ENCODE data around the gene RGL1. TPM values are rescaled to one million over a fixed set of nuclear protein-coding genes. Genes with fewer than 3 reads are reported as not detected.

RGL1 gene
- total RNA-seq, 4 donors from 2014 or later: 9.3 to 36.3 (median 16.3) TPM

DNA sequence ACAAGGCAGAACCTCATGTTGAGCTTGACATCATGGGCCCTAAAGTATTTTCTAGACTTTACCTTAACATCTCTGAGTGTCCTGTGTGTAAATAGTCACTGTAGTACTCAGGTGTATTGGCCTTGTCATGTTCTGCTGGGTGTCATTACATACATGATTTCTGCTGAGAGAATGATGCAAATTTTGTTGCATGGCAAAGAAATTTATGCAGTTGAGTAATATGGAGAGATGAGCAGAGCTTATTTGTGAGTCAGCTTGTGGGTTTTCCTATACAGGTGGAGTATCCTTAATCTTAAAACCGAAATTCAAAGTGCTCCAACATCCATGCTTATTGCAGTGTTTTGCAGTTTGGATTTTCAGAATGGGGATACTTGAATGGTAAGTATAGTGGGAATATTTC, 36.6 kb downstream of the RGL1 start:
- H3K9me3 ChIP-seq: no peaks in the 10 kb centered on the region
- H3K4me1 ChIP-seq: peaks cover 0 to 10% of the 10 kb centered on the region in 2 donors
- no peak for DNase-seq
- intact Hi-C loops (cut with DNase I): no loop called here
- no peaks in the 10 kb centered on the region for H3K36me3 ChIP-seq
- H3K4me3 ChIP-seq (replicated peaks in 1 of 3): no peak overlapping the region
- H3K27me3 ChIP-seq: no peaks in the 10 kb centered on the region
- TF ChIP-seq POLR2A (IDR thresholded peaks at IDR 0.05) (no peak), CTCF (IDR thresholded peaks at IDR 0.05) (no peak)
- WGBS, 2 donors: 0% methylated on average over 1 of the region's 1 CpG
- no peak overlapping the region for H3K27ac ChIP-seq

DNA sequence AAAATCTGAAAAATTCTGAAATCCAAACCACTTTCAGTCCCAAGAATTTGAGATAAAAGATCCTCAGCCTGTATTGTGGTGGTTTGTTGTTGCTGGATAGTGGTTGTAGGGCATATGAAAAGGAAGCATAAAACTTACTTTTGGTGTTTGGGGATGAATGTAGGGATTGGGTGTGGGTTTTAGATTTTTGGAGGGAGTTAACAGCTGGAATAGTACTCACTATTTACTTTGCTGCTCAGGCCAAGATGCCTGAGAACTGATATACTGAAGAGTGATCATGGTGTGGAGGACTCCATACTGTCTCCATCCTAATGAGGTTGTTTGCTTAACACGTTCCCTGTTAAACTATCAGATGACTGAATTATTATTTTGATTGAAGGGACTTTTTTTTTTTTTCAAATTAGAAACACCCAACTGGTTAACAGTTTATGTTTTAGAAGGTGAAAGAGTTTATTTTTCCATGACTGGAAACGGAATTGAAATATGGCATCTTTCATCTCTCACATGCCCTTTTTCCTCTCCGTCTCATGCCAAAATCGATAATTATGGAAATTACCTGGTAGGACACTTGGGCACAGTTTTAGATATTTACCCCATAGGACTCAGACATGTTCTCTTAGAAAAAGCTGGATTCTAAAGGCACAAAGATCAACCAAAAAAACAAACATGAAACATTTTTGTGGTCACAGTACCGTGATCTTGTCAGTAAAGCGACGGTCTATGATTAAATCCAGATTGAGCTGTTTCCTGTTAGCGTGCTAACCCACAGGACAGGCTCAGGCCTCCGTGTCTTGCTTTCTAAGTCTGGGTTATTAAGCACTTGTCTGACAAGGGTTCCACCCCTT, 37.3 kb downstream of the RGL1 start:
- TF ChIP-seq POLR2A (IDR thresholded peaks at IDR 0.05) (no peak), CTCF (IDR thresholded peaks at IDR 0.05) (no peak)
- DNase-seq: no peak
- Histone ChIP-seq H3K4me3 (replicated peaks in 1 of 3) (no peak overlapping the region), H3K4me1 (peaks cover 0 to 10% of the 10 kb centered on the region in 2 donors), H3K27ac (peak overlapping the region in 1 of 3 donors; percentile 41), H3K27me3 (no peaks in the 10 kb centered on the region), H3K9me3 (no peaks in the 10 kb centered on the region), H3K36me3 (no peaks in the 10 kb centered on the region)
- intact Hi-C loops (cut with DNase I): no loop called here
- 54 to 58% methylated on average over 9 of the region's 9 CpGs for WGBS, 2 donors

GRCh38 chr1:183842795-183843144, 37.9 kb downstream of the RGL1 start:
- intact Hi-C loops (cut with DNase I): no loop called here
- WGBS, 2 donors: 35 to 55% methylated on average over 2 of the region's 2 CpGs

DNA sequence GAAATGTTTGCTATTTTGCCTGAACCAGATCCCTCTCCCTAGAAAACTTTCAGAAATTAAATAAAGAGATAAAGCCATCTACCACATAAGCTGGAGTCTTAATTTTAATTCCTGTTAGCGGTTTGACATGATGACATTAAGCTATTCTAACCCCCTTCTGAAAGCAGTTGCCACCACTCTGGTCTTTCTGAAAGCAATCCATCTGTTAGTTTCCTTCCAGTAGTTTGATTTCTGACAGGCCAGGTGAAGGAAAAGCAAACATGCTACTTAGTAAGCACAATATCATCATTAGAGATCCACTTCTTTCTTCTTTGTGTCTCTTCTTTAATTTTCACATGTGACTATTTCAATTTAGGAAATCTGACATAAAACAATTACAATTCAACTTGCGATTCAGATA, 39.9 kb downstream of the RGL1 start:
- TF ChIP-seq CTCF (IDR thresholded peaks at IDR 0.05): no peak
- no peak for TF ChIP-seq POLR2A (IDR thresholded peaks at IDR 0.05)
- peaks cover 0 to 10% of the 10 kb centered on the region in 2 donors for H3K4me1 ChIP-seq
- 91 to 93% methylated on average over 2 of the region's 2 CpGs for WGBS, 2 donors
- H3K36me3 ChIP-seq: no peaks in the 10 kb centered on the region
- DNase-seq: no peak
- H3K27ac ChIP-seq: no peak overlapping the region
- H3K4me3 ChIP-seq (replicated peaks in 1 of 3): no peak overlapping the region
- H3K9me3 ChIP-seq: no peaks in the 10 kb centered on the region
- H3K27me3 ChIP-seq: no peaks in the 10 kb centered on the region
- intact Hi-C loops (cut with DNase I): no loop called here

More at GRCh38 chr1:183842795-183843144, 37.9 kb downstream of the RGL1 start:
- H3K27ac ChIP-seq: peak overlapping the region in 1 of 3 donors; percentile 41
- H3K9me3 ChIP-seq: no peaks in the 10 kb centered on the region
- TF ChIP-seq POLR2A (IDR thresholded peaks at IDR 0.05): no peak
- TF ChIP-seq CTCF (IDR thresholded peaks at IDR 0.05): no peak
- H3K36me3 ChIP-seq: no peaks in the 10 kb centered on the region
- peaks cover 0 to 10% of the 10 kb centered on the region in 2 donors for H3K4me1 ChIP-seq
- no peak for DNase-seq
- H3K4me3 ChIP-seq (replicated peaks in 1 of 3): no peak overlapping the region
- H3K27me3 ChIP-seq: no peaks in the 10 kb centered on the region

GRCh38 chr1:183845681-183846080, 40.8 kb downstream of the RGL1 start:
- DNase-seq: no peak
- Histone ChIP-seq H3K4me1 (peaks cover 0 to 10% of the 10 kb centered on the region in 2 donors), H3K36me3 (no peaks in the 10 kb centered on the region), H3K27ac (no peak overlapping the region), H3K27me3 (no peaks in the 10 kb centered on the region), H3K9me3 (no peaks in the 10 kb centered on the region), H3K4me3 (replicated peaks in 1 of 3) (no peak overlapping the region)
- 87 to 96% methylated on average over 3 of the region's 3 CpGs for WGBS, 2 donors
- no peak for TF ChIP-seq POLR2A (IDR thresholded peaks at IDR 0.05)
- TF ChIP-seq CTCF (IDR thresholded peaks at IDR 0.05): no peak
- intact Hi-C loops (cut with DNase I): no loop called here
